Left lung (tissue), 14 donors: Measurements from ENCODE around the gene HP. TPM values are rescaled to one million over a fixed set of nuclear protein-coding genes. Genes with fewer than 3 reads are reported as not detected.
"Not testable (repeated sequence)": the region's sequence is repeated elsewhere in the genome, so short reads cannot be mapped to it uniquely, and the experiment has no call there.

Experiments
- ATAC-seq: fragments of 200-7000 bp; cut with Tn5 transposase; one replicate; pipeline ENCODE4 v1.9.1; 2020; ENCODE audit warnings: moderate library complexity
- DNase-seq, 4 donors: peaks; one replicate each; pipeline ENCODE4 v3.0.0-alpha.2; 2013 to 2020
- H3K27ac ChIP-seq, 2 donors: fragments of 200-600 bp; sonication (generic) in 1 of 2; one replicate each; pipeline versions ENCODE4 v1.5.0 to v1.8.0; 2020 to 2021
- H3K27me3 ChIP-seq, 2 donors: fragments of 200-600 bp; sonication (generic) in 1 of 2; one replicate each; pipeline versions ENCODE4 v1.5.0 to v1.8.0; 2020 to 2021
- H3K36me3 ChIP-seq, 2 donors: fragments of 200-600 bp; sonication (generic) in 1 of 2; one replicate each; pipeline versions ENCODE4 v1.5.0 to v1.8.0; 2020 to 2021
- H3K4me1 ChIP-seq, 2 donors: fragments of 200-600 bp; one replicate each; pipeline ENCODE4 v1.8.0; 2021
- H3K4me3 ChIP-seq, 2 donors: fragments of 200-600 bp; sonication (generic) in 1 of 2; one replicate each; pipeline versions ENCODE4 v1.5.0 to v1.8.0; 2020 to 2021; ENCODE audit warnings: mild to moderate bottlenecking in 1 of 2
- H3K9me3 ChIP-seq, 2 donors: fragments of 200-600 bp; sonication (generic) in 1 of 2; one replicate each; pipeline versions ENCODE4 v1.5.0 to v1.8.0; 2020 to 2021
- intact Hi-C, 2 donors: fragments of 100-400 bp; cut with DNase I; formaldehyde crosslinking; loops; one replicate each; pipeline versions ENCODE4 v1.11.2 to v1.14.2; 2022
- long read RNA-seq, 12 donors: library from polyadenylated mRNA in 2 of 12; unstranded in 2 of 12; transcript quantifications; one replicate each; pipeline ENCODE4 v2.0.0 and lab custom pipeline, GENCODE V29; 2019 to 2026
- polyA plus RNA-seq, 6 donors: library from polyadenylated mRNA; unstranded; fragments of 120-200 nt; gene quantifications; one replicate each; pipeline ENCODE4 v1.2.1, GENCODE V29; 2013; ENCODE audit not compliant: insufficient read length in 6 of 6
- total RNA-seq, 2 donors: library from RNA; stranded (reverse); fragmentation: NEBNext Ultra II Directional; extraction: Animal tissue kit (Norgen Biotek cat#: 25700); gene quantifications; one replicate each; pipeline ENCODE4 v1.2.1, GENCODE V29; 2021
- TF ChIP-seq, protein P1 (sequence below), 2 donors: fragments of 200-600 bp; sonication (generic) in 1 of 2; IDR thresholded peaks; one replicate each; pipeline versions ENCODE4 v1.5.0 to v1.8.0; 2021; ENCODE audit warnings: antibody characterized with exemption in 2 of 2
- donor health status: DM: no; HTN: yes; CAD: no.
- donor health status: DM: no; HTN: no; CAD: no.

HP gene
- total RNA-seq (100 to 1,000 TPM in 1 of 2 donors, 1 to 10 TPM in 1; 7.8 to 127 TPM), polyA plus RNA-seq (1 to 10 TPM in 3 of 6 donors, under 1 TPM in 3; 0.46 to 1.8 (median 1.1) TPM)
- long read RNA-seq, donor 1, partial matches to known transcripts = 0 of 2 reads
- long read RNA-seq, donor 1, other reads (novel, unspliced or antisense) = 0 of 2 reads
- long read RNA-seq, donor 2 = 0 reads
- long read RNA-seq, donor 3 = 0 reads
- long read RNA-seq, donor 4, transcript HP-216 (5 exons, 1,270 nt) = major isoform, 6 of 7 reads
- long read RNA-seq, donor 4, partial matches to known transcripts = 0 of 7 reads
- long read RNA-seq, donor 4, other reads (novel, unspliced or antisense) = 0 of 7 reads
- long read RNA-seq, donor 5 = 0 reads
- long read RNA-seq, donor 6, partial matches to known transcripts = 0 of 1 reads
- long read RNA-seq, donor 6, other reads (novel, unspliced or antisense) = 0 of 1 reads
- long read RNA-seq, donor 7 = 0 reads
- long read RNA-seq, donor 8, partial matches to known transcripts = 0 of 1 reads
- long read RNA-seq, donor 8, other reads (novel, unspliced or antisense) = 0 of 1 reads
- long read RNA-seq, donor 9 = 0 reads
- long read RNA-seq, donor 10, transcript HP-202 (7 exons, 1,443 nt) = major isoform, 148 of 165 reads
- long read RNA-seq, donor 10, partial matches to known transcripts = 12 of 165 reads
- long read RNA-seq, donor 10, other reads (novel, unspliced or antisense) = 4 of 165 reads
- long read RNA-seq, donor 11 = 0 reads
- long read RNA-seq, donor 12 = 0 reads

DNA sequence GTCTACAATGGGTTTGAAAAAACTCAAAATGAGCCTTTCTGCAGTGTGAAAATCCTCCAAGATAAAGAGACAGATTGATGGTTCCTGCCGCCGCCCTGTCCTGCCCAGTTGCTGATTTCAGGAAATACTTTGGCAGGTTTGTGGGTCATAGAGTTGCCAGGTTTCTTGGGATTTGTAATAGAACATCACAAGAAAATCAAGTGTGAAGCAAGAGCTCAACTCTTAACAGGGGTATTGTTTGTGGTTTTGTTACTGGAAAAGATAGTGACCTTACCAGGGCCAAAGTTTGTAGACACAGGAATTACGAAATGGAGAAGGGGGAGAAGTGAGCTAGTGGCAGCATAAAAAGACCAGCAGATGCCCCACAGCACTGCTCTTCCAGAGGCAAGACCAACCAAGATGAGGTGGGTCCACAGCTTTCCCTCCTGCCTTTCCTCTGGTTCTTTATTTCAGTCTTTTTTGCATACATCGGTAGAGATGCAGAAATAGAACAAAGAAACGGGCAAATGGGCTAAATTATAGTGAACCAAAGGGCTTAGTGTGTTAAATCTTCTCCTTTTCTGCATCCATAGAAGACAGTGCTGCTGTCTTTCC lies at the start of gene HP:
HP (plus strand) TSS at position 252 of the 594 bp plus-strand sequence; CDS start at position 400, 148 bp downstream.
- H3K27me3 ChIP-seq, intact Hi-C loops, H3K9me3 ChIP-seq, H3K36me3 ChIP-seq, H3K4me3 ChIP-seq, DNase-seq, ATAC-seq: not testable (repeated sequence)
- Histone ChIP-seq H3K27ac (peak within 1 kb of the TSS in 1 of 2 donors; percentile 80), H3K4me1 (peaks cover 0 to 49% of the 10 kb centered on the region in 2 donors)

- H3K27me3 ChIP-seq, ATAC-seq, intact Hi-C loops, H3K36me3 ChIP-seq, H3K9me3 ChIP-seq, DNase-seq: not testable (repeated sequence)
- Histone ChIP-seq H3K27ac (peak overlapping the region in 1 of 2 donors; percentile 45), H3K4me1 (peaks cover 0 to 15% of the 10 kb centered on the region in 2 donors), H3K4me3 (peak overlapping the region; percentile 87 to 91)
These were observed 46.3 kb upstream of the HP start for GRCh38 chr16:72008065-72008423.

GRCh38 chr16:72008424-72009216 lies 45.7 kb upstream of the HP start, which contains the start of gene DHODH:
Gene DHODH, plus strand, starts transcription at chr16:72008744. Its CDS starts 21 bp downstream, at chr16:72008765.
- ATAC-seq = peak; percentile 100
- H3K27ac ChIP-seq = peak within 1 kb of the TSS in 1 of 2 donors; percentile 76
- H3K36me3 ChIP-seq = no peaks in the 10 kb centered on the region
- no peaks in the 10 kb centered on the region for H3K9me3 ChIP-seq
- H3K4me3 ChIP-seq = peak within 1 kb of the TSS; percentile 87 to 91
- DNase-seq = peak; percentile 95 to 100 (median 98)
- TF ChIP-seq, protein P1, sequence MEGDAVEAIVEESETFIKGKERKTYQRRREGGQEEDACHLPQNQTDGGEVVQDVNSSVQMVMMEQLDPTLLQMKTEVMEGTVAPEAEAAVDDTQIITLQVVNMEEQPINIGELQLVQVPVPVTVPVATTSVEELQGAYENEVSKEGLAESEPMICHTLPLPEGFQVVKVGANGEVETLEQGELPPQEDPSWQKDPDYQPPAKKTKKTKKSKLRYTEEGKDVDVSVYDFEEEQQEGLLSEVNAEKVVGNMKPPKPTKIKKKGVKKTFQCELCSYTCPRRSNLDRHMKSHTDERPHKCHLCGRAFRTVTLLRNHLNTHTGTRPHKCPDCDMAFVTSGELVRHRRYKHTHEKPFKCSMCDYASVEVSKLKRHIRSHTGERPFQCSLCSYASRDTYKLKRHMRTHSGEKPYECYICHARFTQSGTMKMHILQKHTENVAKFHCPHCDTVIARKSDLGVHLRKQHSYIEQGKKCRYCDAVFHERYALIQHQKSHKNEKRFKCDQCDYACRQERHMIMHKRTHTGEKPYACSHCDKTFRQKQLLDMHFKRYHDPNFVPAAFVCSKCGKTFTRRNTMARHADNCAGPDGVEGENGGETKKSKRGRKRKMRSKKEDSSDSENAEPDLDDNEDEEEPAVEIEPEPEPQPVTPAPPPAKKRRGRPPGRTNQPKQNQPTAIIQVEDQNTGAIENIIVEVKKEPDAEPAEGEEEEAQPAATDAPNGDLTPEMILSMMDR (IDR thresholded peaks at IDR 0.05) = peak in 1 of 2 donors; percentile 26
- intact Hi-C loops = no loop called here
- H3K27me3 ChIP-seq = no peaks in the 10 kb centered on the region
- H3K4me1 ChIP-seq = peaks cover 0 to 21% of the 10 kb centered on the region in 2 donors

DNA sequence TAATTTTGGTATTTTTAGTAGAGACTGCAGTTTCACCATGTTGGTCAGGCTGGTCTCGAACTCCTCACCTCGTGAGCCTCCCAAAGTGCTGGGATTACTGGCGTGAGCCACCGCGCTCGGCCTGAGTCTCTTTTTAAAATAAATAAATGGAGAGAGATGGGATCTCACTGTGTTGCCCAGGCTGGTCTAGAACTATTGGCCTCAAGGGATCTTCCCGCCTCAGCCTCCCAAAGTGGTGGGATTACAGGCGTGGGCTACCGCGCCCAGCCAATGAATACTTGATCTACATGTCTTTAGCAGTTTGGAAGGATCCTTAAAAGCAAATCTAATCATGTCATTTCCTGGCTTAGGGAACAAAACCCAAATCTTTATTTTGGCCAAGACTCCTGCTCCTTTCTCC lies 44.5 kb upstream of the HP start:
- Histone ChIP-seq H3K4me3 (no peak overlapping the region), H3K27ac (no peak overlapping the region), H3K27me3 (no peaks in the 10 kb centered on the region), H3K4me1 (peaks cover 0 to 26% of the 10 kb centered on the region in 2 donors), H3K36me3 (no peaks in the 10 kb centered on the region), H3K9me3 (no peaks in the 10 kb centered on the region)
- intact Hi-C loops = loop anchor here in 1 of 2 donors (10.0 kb wide), 1 partner anchor 85 kb away; the partner anchor contains the start of genes DHX38 and TXNL4B
- DNase-seq (no peak), ATAC-seq (no peak)
- TF ChIP-seq, protein P1 (IDR thresholded peaks at IDR 0.05) = no peak

GRCh38 chr16:72012607-72013006 lies 41.7 kb upstream of the HP start:
- H3K36me3 ChIP-seq = peaks cover 0 to 6% of the 10 kb centered on the region in 2 donors
- ATAC-seq (no peak), DNase-seq (no peak)
- intact Hi-C loops = loop anchor here in 1 of 2 donors (10.0 kb wide), 1 partner anchor 82 kb away; the partner anchor contains the start of genes DHX38 and TXNL4B
- no peak overlapping the region for H3K4me3 ChIP-seq
- H3K9me3 ChIP-seq = no peaks in the 10 kb centered on the region
- H3K27me3 ChIP-seq = no peaks in the 10 kb centered on the region
- TF ChIP-seq, protein P1 (IDR thresholded peaks at IDR 0.05) = no peak
- H3K4me1 ChIP-seq = peaks cover 0 to 44% of the 10 kb centered on the region in 2 donors
- no peak overlapping the region for H3K27ac ChIP-seq
